ENCODE results near the gene CSRNP2. TPM values are rescaled to one million over a fixed set of nuclear protein-coding genes. Genes with fewer than 3 reads are reported as not detected.
A peak's percentile ranks its signal among the peaks of the same experiment; 100 is the strongest.
"Not testable (repeated sequence)": the region's sequence is repeated elsewhere in the genome, so short reads cannot be mapped to it uniquely, and the experiment has no call there.

The CSRNP2 gene
- total and polyA plus RNA-seq, 2 of the 4 experiments (the other 2 are of a cell fraction): 14.0 to 21.7 TPM

DNA sequence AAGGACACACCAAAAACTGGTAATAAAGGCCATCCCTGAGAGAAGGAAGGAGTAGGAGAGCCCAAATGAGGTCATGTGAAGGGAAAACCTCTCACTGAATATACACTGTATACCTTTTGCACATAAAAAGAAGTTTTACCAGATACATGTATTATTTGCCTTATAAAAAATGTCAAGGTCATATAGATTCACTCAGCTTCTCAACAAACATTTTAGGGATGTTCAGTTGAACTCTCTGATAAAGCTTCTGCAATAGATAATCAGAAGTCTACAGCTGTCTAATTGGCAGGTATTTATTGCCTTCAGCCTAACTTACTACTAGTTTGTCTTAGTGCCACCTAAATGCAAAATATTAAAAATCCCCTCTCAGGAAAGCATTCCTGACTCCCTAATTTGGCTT, 65.9 kb downstream of the CSRNP2 start:
- no peak overlapping the region for H2AK9ac ChIP-seq (replicated peaks; ENCODE audit: low read depth, low read length, poor library complexity)
- TF ChIP-seq MXI1 (IDR thresholded peaks at IDR 0.05; ENCODE audit: borderline replicate concordance, low read depth, low read length): no peak
- no peak for TF ChIP-seq RAD21 (IDR thresholded peaks at IDR 0.05; ENCODE audit: low read length)

DNA sequence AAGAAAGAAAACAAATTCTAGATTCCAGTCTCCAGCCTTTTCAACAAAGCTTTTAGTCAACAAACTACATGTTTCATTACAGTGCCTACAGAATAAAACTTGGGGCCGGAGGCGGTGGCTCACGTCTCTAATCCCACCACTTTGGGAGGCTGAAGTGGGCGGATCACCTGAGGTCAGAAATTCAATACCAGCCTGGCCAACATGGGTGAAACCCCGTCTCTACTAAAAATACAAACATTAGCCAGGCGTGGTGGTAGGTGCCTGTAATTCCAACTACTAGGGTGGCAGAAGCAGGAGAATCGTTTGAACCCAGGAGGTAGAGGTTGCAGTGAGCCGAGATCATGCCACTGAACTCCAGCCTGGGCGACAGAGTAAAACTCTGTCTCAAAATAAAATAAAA, 68.9 kb downstream of the CSRNP2 start:
- H3K9me1 ChIP-seq (ENCODE audit: insufficient read depth, low read length); H3K4me1 ChIP-seq (ENCODE audit: control insufficient read depth, insufficient read depth, low read length); H2BK15ac ChIP-seq (ENCODE audit: low read depth, low read length); BruUV-seq (replicated peaks); H2BK20ac ChIP-seq (ENCODE audit: low read depth, low read length); H3K4ac ChIP-seq (ENCODE audit: low read depth, low read length); H3K4me2 ChIP-seq (ENCODE audit: low read depth, low read length); in situ Hi-C loops (cut with MboI; ENCODE audit: low sequenced_read_pairs); intact Hi-C loops (cut with micrococcal nuclease); ATAC-seq (ENCODE audit: low read depth); dilution Hi-C loops (cut with HindIII; ENCODE audit: low sequenced_read_pairs, unreplicated experiment); H2AK9ac ChIP-seq (replicated peaks; ENCODE audit: low read depth, low read length, poor library complexity); CTCF ChIA-PET; H3K56ac ChIP-seq (ENCODE audit: extremely low read depth, insufficient read depth, low read length); H2BK120ac ChIP-seq (ENCODE audit: low read depth, low read length); H3K27me3 ChIP-seq (ENCODE audit: control insufficient read depth, insufficient read depth, low read length); H2AFZ ChIP-seq (replicated peaks; ENCODE audit: low read length, poor library complexity); POLR2A ChIA-PET (ENCODE audit: unreplicated experiment); H3K9me3 ChIP-seq (ENCODE audit: control insufficient read depth, insufficient read depth, low read length); H3K4me3 ChIP-seq (ENCODE audit: insufficient read depth, low read depth, low read length); H3K23ac ChIP-seq (ENCODE audit: low read depth, low read length); H3K36me3 ChIP-seq (ENCODE audit: control insufficient read depth, insufficient read depth, low read length); H3K14ac ChIP-seq (replicated peaks; ENCODE audit: low read depth, low read length); H4K5ac ChIP-seq (ENCODE audit: low read depth, low read length); H3K18ac ChIP-seq (ENCODE audit: low read depth, low read length); H3K27ac ChIP-seq (ENCODE audit: insufficient read depth, low read length); H4K91ac ChIP-seq (ENCODE audit: insufficient read depth, low read depth, low read length); H2BK5ac ChIP-seq (ENCODE audit: low read depth, low read length, poor library complexity, severe bottlenecking); H4K8ac ChIP-seq (ENCODE audit: low read depth in 2 of 2, low read length in 2 of 2); H2AK5ac ChIP-seq (ENCODE audit: low read depth, low read length); DNase-seq; H3K9ac ChIP-seq (ENCODE audit: low read depth, low read length): not testable (repeated sequence)
- Histone ChIP-seq H3K79me1 (ENCODE audit: low read depth in 1 of 2, low read length in 2 of 2) (peaks cover 15 to 41% of the 10 kb centered on the region in 2 experiments), H4K20me1 (ENCODE audit: insufficient read depth, low read length) (peaks cover 26% of the 10 kb centered on the region)
- 100% methylated on average over 1 of the region's 9 CpGs; no CpG with 5 or more reads in 1 of the 2 experiments for WGBS, 2 experiments (ENCODE audit: extremely low coverage in 2 of 2, insufficient read length in 1 of 2)

More for the DNA sequence above, 65.9 kb downstream of the CSRNP2 start:
- no peak overlapping the region for H3K18ac ChIP-seq (ENCODE audit: low read depth, low read length)
- no peak overlapping the region for H3K27ac ChIP-seq (ENCODE audit: insufficient read depth, low read length)
- CTCF ChIA-PET: no interaction called here
- H2BK120ac ChIP-seq (ENCODE audit: low read depth, low read length): no peak overlapping the region
- no peak overlapping the region for H4K8ac ChIP-seq (ENCODE audit: low read depth in 2 of 2, low read length in 2 of 2)
- H3K56ac ChIP-seq (ENCODE audit: extremely low read depth, insufficient read depth, low read length): no peak overlapping the region
- intact Hi-C loops (cut with micrococcal nuclease) (no loop called here), dilution Hi-C loops (cut with HindIII; ENCODE audit: low sequenced_read_pairs, unreplicated experiment) (no loop called here), in situ Hi-C loops (cut with MboI; ENCODE audit: low sequenced_read_pairs) (no loop called here)
- peaks cover 40% of the 10 kb centered on the region for H4K20me1 ChIP-seq (ENCODE audit: insufficient read depth, low read length)
- no peak overlapping the region for H2BK20ac ChIP-seq (ENCODE audit: low read depth, low read length)
- H2BK5ac ChIP-seq (ENCODE audit: low read depth, low read length, poor library complexity, severe bottlenecking): no peak overlapping the region
- H3K14ac ChIP-seq (replicated peaks; ENCODE audit: low read depth, low read length): no peak overlapping the region; the same call in 1 of the 2 replicates
- no peaks in the 10 kb centered on the region for H3K36me3 ChIP-seq (ENCODE audit: control insufficient read depth, insufficient read depth, low read length)
- H3K79me1 ChIP-seq (ENCODE audit: low read depth in 1 of 2, low read length in 2 of 2): peaks cover 28 to 62% of the 10 kb centered on the region in 2 experiments
- BruUV-seq (replicated peaks): no TSS peak
- H3K9ac ChIP-seq (ENCODE audit: low read depth, low read length): no peak overlapping the region
- H3K4me2 ChIP-seq (ENCODE audit: low read depth, low read length): no peak overlapping the region
- DNase-seq (no peak), ATAC-seq (ENCODE audit: low read depth) (no peak)
- peak overlapping the region; percentile 69; the same call in 1 of the 2 replicates for H3K23ac ChIP-seq (ENCODE audit: low read depth, low read length)
- no peaks in the 10 kb centered on the region for H3K4me1 ChIP-seq (ENCODE audit: control insufficient read depth, insufficient read depth, low read length)
- no peak overlapping the region for H2AK5ac ChIP-seq (ENCODE audit: low read depth, low read length)
- H2BK15ac ChIP-seq (ENCODE audit: low read depth, low read length): no peak overlapping the region
- no peak overlapping the region for H3K4me3 ChIP-seq (ENCODE audit: insufficient read depth, low read depth, low read length)
- no peak overlapping the region for H4K91ac ChIP-seq (ENCODE audit: insufficient read depth, low read depth, low read length)
- peaks cover 2% of the 10 kb centered on the region; the same call in 1 of the 2 replicates for H3K9me1 ChIP-seq (ENCODE audit: insufficient read depth, low read length)
- no peak overlapping the region for H4K5ac ChIP-seq (ENCODE audit: low read depth, low read length)
- H3K27me3 ChIP-seq (ENCODE audit: control insufficient read depth, insufficient read depth, low read length): no peaks in the 10 kb centered on the region
- no peak overlapping the region for H2AFZ ChIP-seq (replicated peaks; ENCODE audit: low read length, poor library complexity)
- H3K9me3 ChIP-seq (ENCODE audit: control insufficient read depth, insufficient read depth, low read length): no peaks in the 10 kb centered on the region
- POLR2A ChIA-PET (ENCODE audit: unreplicated experiment): interaction anchor here (0.7 kb wide), 1 partner anchor 511 kb away, joined by 3 read pairs; no protein-coding TSS in a partner anchor
- H3K4ac ChIP-seq (ENCODE audit: low read depth, low read length): no peak overlapping the region
